C4-2B (cell line): ENCODE measurements around the gene MTR.

Experiments
- ZFX ChIP-seq: fragments of 450-650 bp; IDR thresholded peaks from 2 replicates; pipeline ENCODE4 v1.6.1; 2017
- TF ChIP-seq, protein P1 (sequence below): fragments of 450-650 bp; conservative IDR thresholded peaks from 2 replicates; pipeline ENCODE4 v1.5.1; 2017; ENCODE audit warnings: mild to moderate bottlenecking

DNA sequence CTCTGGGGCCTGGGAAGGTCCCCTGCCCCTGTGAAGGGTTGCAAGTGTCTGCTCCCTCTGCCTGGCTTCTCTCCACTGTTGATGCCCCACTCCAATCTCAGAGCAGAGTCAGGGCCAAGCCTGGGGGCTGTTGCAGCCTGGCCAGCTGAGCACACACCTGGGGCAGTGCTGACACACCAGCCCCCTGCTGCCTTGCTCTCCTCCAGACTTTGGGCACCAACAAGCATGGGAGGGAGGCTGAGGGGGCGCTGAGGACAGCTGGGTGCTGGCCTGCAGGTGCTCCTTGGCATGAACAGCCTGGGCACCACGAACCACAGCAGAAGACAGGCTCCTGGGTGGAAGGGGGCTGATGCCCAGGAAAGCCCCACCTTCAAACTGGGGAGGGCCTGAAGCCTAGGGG, 9.6 kb upstream of the MTR start:
- TF ChIP-seq, protein P1, sequence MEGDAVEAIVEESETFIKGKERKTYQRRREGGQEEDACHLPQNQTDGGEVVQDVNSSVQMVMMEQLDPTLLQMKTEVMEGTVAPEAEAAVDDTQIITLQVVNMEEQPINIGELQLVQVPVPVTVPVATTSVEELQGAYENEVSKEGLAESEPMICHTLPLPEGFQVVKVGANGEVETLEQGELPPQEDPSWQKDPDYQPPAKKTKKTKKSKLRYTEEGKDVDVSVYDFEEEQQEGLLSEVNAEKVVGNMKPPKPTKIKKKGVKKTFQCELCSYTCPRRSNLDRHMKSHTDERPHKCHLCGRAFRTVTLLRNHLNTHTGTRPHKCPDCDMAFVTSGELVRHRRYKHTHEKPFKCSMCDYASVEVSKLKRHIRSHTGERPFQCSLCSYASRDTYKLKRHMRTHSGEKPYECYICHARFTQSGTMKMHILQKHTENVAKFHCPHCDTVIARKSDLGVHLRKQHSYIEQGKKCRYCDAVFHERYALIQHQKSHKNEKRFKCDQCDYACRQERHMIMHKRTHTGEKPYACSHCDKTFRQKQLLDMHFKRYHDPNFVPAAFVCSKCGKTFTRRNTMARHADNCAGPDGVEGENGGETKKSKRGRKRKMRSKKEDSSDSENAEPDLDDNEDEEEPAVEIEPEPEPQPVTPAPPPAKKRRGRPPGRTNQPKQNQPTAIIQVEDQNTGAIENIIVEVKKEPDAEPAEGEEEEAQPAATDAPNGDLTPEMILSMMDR = no peak
- TF ChIP-seq ZFX = no peak
